HepG2 (cell line): Measurements from ENCODE around the gene OR13J1. TPM values are rescaled to one million over a fixed set of nuclear protein-coding genes. Genes with fewer than 3 reads are reported as not detected.

ENCODE experiments used
- ATAC-seq: fragments of 200-7000 bp; cut with Tn5 transposase; 3 replicates; pipeline ENCODE4 v1.9.1; 2020; ENCODE audit warnings: mild to moderate bottlenecking, moderate library complexity
- BruUV-seq: library from RNA; stranded (reverse); fragments of 400-500 nt; replicated peaks from 2 replicates; lab custom pipeline; 2021; lab: Mats Ljungman, UMichigan
- CTCF ChIA-PET: fragments of 300-600 bp; formaldehyde crosslinking; extraction: SDS; loops from one replicate; lab custom pipeline; 2021; ENCODE audit warnings: low total read pairs, inconsistent platforms, low intra/inter-chr PET ratio; lab: Yijun Ruan, JAX
- POLR2A ChIA-PET: fragments of 350-600 bp; sonication (Branson Sonifier 250); formaldehyde crosslinking; loops from one replicate; lab custom pipeline; 2020; ENCODE audit warnings: antibody characterized with exemption, inconsistent platforms; lab: Yijun Ruan, JAX
- DNase-seq: peaks from one replicate; pipeline ENCODE4 v3.0.0-alpha.2; 2015; ENCODE audit warnings: low spot score
- FAIRE-seq: peaks from 3 replicates; lab custom pipeline; 2011; peaks lifted over from hg19 to GRCh38; lab: Jason Lieb, UNC
- H2AFZ ChIP-seq: one replicate; pipeline ENCODE4 v1.6.1; 2011; ENCODE audit warnings: low read length, inconsistent platforms
- H3K27ac ChIP-seq: fragments of 300-600 bp; 3 replicates; pipeline ENCODE4 v1.8.0; 2011; ENCODE audit warnings: mixed run types, mild to moderate bottlenecking, mixed read lengths, low read length, inconsistent platforms; ENCODE audit not compliant: insufficient read depth; ENCODE audit errors: extremely low read length
- H3K27me3 ChIP-seq, 2 experiments: fragments of 200-600 bp in 1 of 2; 2 replicates in 1 of 2; 3 replicates in 1 of 2; pipeline versions ENCODE4 v1.6.0 to v1.8.0; 2011; ENCODE audit warnings: low read length in 2 of 2, mild to moderate bottlenecking in 2 of 2, moderate library complexity in 2 of 2, inconsistent platforms in 1 of 2; ENCODE audit not compliant: insufficient read depth in 2 of 2, control insufficient read depth in 1 of 2
- H3K36me3 ChIP-seq, 2 experiments: fragments of 200-600 bp in 1 of 2; replicated peaks in 1 of 2; 2 replicates in 1 of 2; 3 replicates in 1 of 2; pipeline versions ENCODE4 v1.5.1 to v1.8.0; 2011; ENCODE audit warnings: low read length in 2 of 2, inconsistent platforms in 1 of 2; ENCODE audit not compliant: insufficient read depth in 2 of 2, control insufficient read depth in 1 of 2
- H3K4me1 ChIP-seq: 2 replicates; pipeline ENCODE4 v1.5.1; 2012; ENCODE audit warnings: low read length, inconsistent platforms; ENCODE audit not compliant: insufficient read depth
- H3K4me2 ChIP-seq: 2 replicates; pipeline ENCODE4 v1.6.0; 2011; ENCODE audit warnings: low read depth, low read length, inconsistent platforms
- H3K4me3 ChIP-seq, 3 experiments: fragments of 200-600 bp in 1 of 3; sonication (generic), shearing (Covaris generic) in 1 of 3; replicated peaks in 1 of 3; 2 replicates each; pipeline ENCODE4 v1.5.1; 2011 to 2016; ENCODE audit warnings: low read length in 3 of 3, inconsistent platforms in 2 of 3, low read depth in 2 of 3, mild to moderate bottlenecking in 2 of 3, control low read depth in 1 of 3, mixed read lengths in 1 of 3; ENCODE audit not compliant: insufficient read depth in 1 of 3
- H3K79me2 ChIP-seq: one replicate; pipeline ENCODE4 v1.6.1; 2011; ENCODE audit warnings: low read length, inconsistent platforms; ENCODE audit not compliant: insufficient read depth
- H3K9ac ChIP-seq: 2 replicates; pipeline ENCODE4 v1.6.0; 2011; ENCODE audit warnings: mild to moderate bottlenecking, low read depth, low read length, inconsistent platforms; ENCODE audit not compliant: insufficient read depth
- H3K9me3 ChIP-seq: 2 replicates; pipeline ENCODE4 v1.5.1; 2012; ENCODE audit warnings: mild to moderate bottlenecking, low read length
- H4K20me1 ChIP-seq: 2 replicates; pipeline ENCODE4 v1.6.0; 2011; ENCODE audit warnings: inconsistent platforms, mild to moderate bottlenecking, low read length, moderate library complexity; ENCODE audit not compliant: insufficient read depth
- HNRNPUL1 ChIP-seq: fragments of 200-400 bp; formaldehyde crosslinking; IDR thresholded peaks from 2 replicates; pipeline ENCODE4 v1.6.1; 2017; ENCODE audit warnings: low read depth, mild to moderate bottlenecking, low read length, moderate library complexity
- LRRFIP1 ChIP-seq: sonication (generic); formaldehyde crosslinking; conservative IDR thresholded peaks from 2 replicates; pipeline ENCODE4 v1.4.0; 2020; ENCODE audit warnings: missing genetic modification reagents
- STAT5B ChIP-seq: sonication (generic); formaldehyde crosslinking; IDR thresholded peaks from 2 replicates; pipeline ENCODE4 v1.4.0; 2020; ENCODE audit warnings: missing genetic modification reagents
- ZNF180 ChIP-seq: sonication (generic); formaldehyde crosslinking; IDR thresholded peaks from 2 replicates; pipeline ENCODE4 v1.4.0; 2020; ENCODE audit warnings: low read depth, missing genetic modification reagents, borderline replicate concordance
- ZNF205 ChIP-seq: IDR thresholded peaks from 2 replicates; pipeline ENCODE4 v1.6.1; 2018; ENCODE audit warnings: missing biosample characterization, missing genetic modification reagents
- ZSCAN25 ChIP-seq: sonication (generic); formaldehyde crosslinking; IDR thresholded peaks from 2 replicates; pipeline ENCODE4 v1.8.0; 2022; ENCODE audit warnings: mild to moderate bottlenecking, missing genetic modification reagents
- WGBS: methylation state at CpG from one replicate; pipeline ENCODE4 v1.1.6; 2017; ENCODE audit warnings: low lambda C conversion rate; 5-methylcytosine and 5-hydroxymethylcytosine counted together
- in situ Hi-C: cut with HindIII; loops from 2 replicates; pipeline ENCODE4 v1.10.0; 2017; ENCODE audit warnings: low pct_unique_long_range_greater_than_20kb; ENCODE audit not compliant: extremely low pct_ligation_motif_present
- intact Hi-C: fragments of 100-400 bp; cut with micrococcal nuclease; formaldehyde crosslinking; loops from one replicate; pipeline ENCODE4 v1.10.0; 2022; ENCODE audit not compliant: unreplicated experiment
- polyA plus RNA-seq, 8 experiments: library from polyadenylated mRNA; depleted of rRNA in 3 of 8; stranded (reverse) in 7 of 8; unstranded in 1 of 8; fragments of >200 nt; fragmentation: Illumina TruSeq in 4 of 8; extraction: Trizol in 4 of 8; gene quantifications; 2 replicates each; pipeline versions ENCODE4 v1.2.1 to v1.2.3, GENCODE V29; 2011 to 2016; ENCODE audit warnings: low read depth in 4 of 8, missing spikeins in 1 of 8, mixed read lengths in 1 of 8; ENCODE audit not compliant: insufficient read depth in 1 of 8
- total RNA-seq, 5 experiments: library from RNA; depleted of rRNA; stranded (reverse); fragments of >200 nt; fragmentation: Illumina TruSeq; extraction: Trizol; gene quantifications; 2 replicates each; pipeline ENCODE4 v1.2.3, GENCODE V29; 2016; ENCODE audit warnings: low read depth in 1 of 5
- TF ChIP-seq, protein P1 (sequence below): sonication (generic); formaldehyde crosslinking; IDR thresholded peaks from 2 replicates; pipeline ENCODE4 v1.9.0; 2021; ENCODE audit warnings: missing genetic modification reagents, mild to moderate bottlenecking, borderline replicate concordance
- TF ChIP-seq, protein P2 (sequence below): sonication (generic); formaldehyde crosslinking; IDR thresholded peaks from 2 replicates; pipeline ENCODE4 v1.4.0; 2020; ENCODE audit warnings: mild to moderate bottlenecking, missing genetic modification reagents
- TF ChIP-seq, protein P3 (sequence below): sonication (generic); formaldehyde crosslinking; IDR thresholded peaks from 2 replicates; pipeline ENCODE4 v1.4.0; 2020; ENCODE audit warnings: missing genetic modification reagents

The OR13J1 gene
- total and polyA plus RNA-seq, 2 of the 13 experiments (the other 11 are each of a cell fraction or from before 2014, with no cell fraction given), result not detected

- Histone ChIP-seq H3K4me1 (no peaks in the 10 kb centered on the region), H4K20me1 (no peaks in the 10 kb centered on the region), H3K9ac (no peak overlapping the region), H3K27me3 (peaks cover 1 to 19% of the 10 kb centered on the region in 2 experiments; a peak in 2 of 5 replicates), H3K4me3 (no peak overlapping the region), H3K36me3 (no peaks in the 10 kb centered on the region), H3K79me2 (no peaks in the 10 kb centered on the region), H3K9me3 (no peaks in the 10 kb centered on the region), H2AFZ (no peak overlapping the region), H3K27ac (no peak overlapping the region), H3K4me2 (no peak overlapping the region)
- WGBS, result 13% methylated on average over 12 of the region's 12 CpGs
- DNase-seq (no peak), FAIRE-seq (no peak), ATAC-seq (no peak)
- in situ Hi-C loops, result no loop called here
- ChIA-PET POLR2A (no interaction called here), CTCF (no interaction called here)
- intact Hi-C loops, result no loop called here
- no TSS peak for BruUV-seq
- TF ChIP-seq, protein P1, sequence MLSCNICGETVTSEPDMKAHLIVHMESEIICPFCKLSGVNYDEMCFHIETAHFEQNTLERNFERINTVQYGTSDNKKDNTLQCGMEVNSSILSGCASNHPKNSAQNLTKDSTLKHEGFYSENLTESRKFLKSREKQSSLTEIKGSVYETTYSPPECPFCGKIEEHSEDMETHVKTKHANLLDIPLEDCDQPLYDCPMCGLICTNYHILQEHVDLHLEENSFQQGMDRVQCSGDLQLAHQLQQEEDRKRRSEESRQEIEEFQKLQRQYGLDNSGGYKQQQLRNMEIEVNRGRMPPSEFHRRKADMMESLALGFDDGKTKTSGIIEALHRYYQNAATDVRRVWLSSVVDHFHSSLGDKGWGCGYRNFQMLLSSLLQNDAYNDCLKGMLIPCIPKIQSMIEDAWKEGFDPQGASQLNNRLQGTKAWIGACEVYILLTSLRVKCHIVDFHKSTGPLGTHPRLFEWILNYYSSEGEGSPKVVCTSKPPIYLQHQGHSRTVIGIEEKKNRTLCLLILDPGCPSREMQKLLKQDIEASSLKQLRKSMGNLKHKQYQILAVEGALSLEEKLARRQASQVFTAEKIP (CRISPR knock-in tag), result no peak
- TF ChIP-seq STAT5B (CRISPR knock-in tag) (no peak), HNRNPUL1 (no peak), ZNF180 (CRISPR knock-in tag) (no peak), ZSCAN25 (CRISPR knock-in tag) (no peak), ZNF205 (CRISPR knock-in tag) (no peak), LRRFIP1 (no peak)
- TF ChIP-seq, protein P2, sequence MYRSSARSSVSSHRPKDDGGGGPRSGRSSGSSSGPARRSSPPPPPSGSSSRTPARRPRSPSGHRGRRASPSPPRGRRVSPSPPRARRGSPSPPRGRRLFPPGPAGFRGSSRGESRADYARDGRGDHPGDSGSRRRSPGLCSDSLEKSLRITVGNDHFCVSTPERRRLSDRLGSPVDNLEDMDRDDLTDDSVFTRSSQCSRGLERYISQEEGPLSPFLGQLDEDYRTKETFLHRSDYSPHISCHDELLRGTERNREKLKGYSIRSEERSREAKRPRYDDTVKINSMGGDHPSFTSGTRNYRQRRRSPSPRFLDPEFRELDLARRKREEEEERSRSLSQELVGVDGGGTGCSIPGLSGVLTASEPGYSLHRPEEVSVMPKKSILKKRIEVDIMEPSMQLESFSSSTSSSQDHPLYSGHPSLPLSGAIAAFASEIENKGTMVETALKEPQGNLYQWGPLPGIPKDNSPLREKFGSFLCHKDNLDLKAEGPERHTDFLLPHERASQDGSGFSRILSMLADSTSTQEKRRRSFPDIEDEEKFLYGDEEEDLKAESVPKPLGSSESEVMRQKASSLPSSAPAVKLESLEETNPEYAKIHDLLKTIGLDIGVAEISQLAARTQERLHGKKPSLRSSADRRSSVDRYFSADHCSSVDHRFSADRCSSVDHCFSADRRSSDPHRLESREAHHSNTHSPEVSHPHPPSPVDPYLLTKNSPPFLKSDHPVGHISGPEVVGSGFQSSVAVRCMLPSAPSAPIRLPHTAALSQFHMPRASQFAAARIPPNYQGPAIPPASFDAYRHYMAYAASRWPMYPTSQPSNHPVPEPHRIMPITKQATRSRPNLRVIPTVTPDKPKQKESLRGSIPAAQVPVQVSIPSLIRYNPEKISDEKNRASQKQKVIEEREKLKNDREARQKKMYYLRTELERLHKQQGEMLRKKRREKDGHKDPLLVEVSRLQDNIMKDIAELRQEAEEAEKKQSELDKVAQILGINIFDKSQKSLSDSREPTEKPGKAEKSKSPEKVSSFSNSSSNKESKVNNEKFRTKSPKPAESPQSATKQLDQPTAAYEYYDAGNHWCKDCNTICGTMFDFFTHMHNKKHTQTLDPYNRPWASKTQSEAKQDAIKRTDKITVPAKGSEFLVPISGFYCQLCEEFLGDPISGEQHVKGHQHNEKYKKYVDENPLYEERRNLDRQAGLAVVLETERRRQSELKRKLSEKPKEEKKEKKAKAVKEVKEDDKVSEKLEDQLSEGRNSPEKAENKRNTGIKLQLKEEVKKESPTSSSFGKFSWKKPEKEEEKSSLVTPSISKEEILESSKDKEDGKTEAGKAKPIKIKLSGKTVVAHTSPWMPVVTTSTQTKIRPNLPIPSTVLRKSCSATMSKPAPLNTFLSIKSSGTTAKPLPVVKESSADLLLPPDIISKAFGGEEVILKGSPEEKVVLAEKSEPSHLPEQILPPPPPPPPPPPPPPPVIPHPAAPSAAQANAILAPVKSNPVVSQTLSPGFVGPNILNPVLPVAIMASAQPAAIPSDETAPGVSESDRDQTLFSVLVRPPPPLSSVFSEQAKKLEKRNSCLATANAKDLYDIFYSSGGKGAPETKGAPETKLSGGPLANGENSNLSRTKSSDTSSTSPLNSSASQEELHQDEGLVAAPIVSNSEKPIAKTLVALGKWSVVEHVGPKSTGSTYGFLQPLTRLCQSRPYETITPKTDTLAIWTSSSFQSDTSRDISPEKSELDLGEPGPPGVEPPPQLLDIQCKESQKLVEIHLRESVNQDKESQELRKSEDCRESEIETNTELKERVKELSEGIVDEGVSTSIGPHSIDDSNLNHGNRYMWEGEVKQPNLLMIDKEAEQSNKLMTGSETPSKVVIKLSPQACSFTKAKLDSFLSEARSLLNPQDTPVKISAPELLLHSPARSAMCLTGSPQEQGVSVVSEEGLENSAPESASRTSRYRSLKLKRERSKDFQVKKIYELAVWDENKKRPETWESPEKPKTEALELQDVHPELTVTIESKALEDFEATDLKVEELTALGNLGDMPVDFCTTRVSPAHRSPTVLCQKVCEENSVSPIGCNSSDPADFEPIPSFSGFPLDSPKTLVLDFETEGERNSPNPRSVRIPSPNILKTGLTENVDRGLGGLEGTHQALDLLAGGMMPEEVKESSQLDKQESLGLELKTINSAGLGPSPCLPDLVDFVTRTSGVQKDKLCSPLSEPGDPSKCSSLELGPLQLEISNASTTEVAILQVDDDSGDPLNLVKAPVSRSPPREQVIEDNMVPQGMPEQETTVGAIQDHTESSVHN (CRISPR knock-in tag), result no peak
- TF ChIP-seq, protein P3, sequence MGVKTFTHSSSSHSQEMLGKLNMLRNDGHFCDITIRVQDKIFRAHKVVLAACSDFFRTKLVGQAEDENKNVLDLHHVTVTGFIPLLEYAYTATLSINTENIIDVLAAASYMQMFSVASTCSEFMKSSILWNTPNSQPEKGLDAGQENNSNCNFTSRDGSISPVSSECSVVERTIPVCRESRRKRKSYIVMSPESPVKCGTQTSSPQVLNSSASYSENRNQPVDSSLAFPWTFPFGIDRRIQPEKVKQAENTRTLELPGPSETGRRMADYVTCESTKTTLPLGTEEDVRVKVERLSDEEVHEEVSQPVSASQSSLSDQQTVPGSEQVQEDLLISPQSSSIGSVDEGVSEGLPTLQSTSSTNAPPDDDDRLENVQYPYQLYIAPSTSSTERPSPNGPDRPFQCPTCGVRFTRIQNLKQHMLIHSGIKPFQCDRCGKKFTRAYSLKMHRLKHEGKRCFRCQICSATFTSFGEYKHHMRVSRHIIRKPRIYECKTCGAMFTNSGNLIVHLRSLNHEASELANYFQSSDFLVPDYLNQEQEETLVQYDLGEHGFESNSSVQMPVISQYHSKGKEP (CRISPR knock-in tag), result no peak
Measured at GRCh38 chr9:35861161-35861897, 8.9 kb downstream of the OR13J1 start.
